Lung (tissue), 12 donors: Measurements from ENCODE around the gene TENM4. TPM values are rescaled to one million over a fixed set of nuclear protein-coding genes. Genes with fewer than 3 reads are reported as not detected.

Experiments
- ATAC-seq: fragments of 200-7000 bp; cut with Tn5 transposase; one replicate; pipeline ENCODE4 v1.9.1; 2020; ENCODE audit warnings: moderate number of reproducible peaks; ENCODE audit not compliant: insufficient read depth, low FRiP score
- DNase-seq, 3 donors: peaks; one replicate each; pipeline ENCODE4 v3.0.0-alpha.2; 2013 to 2017
- H3K27ac ChIP-seq, 2 donors: one replicate each; pipeline ENCODE4 v1.5.1; 2013; ENCODE audit warnings: mild to moderate bottlenecking in 2 of 2, moderate library complexity in 2 of 2, control low read depth in 1 of 2, inconsistent platforms in 1 of 2, low read depth in 1 of 2, low read length in 1 of 2
- H3K27me3 ChIP-seq, 3 donors: one replicate each; pipeline ENCODE4 v1.5.1; 2013; ENCODE audit warnings: low read length in 2 of 3; ENCODE audit not compliant: control insufficient read depth in 3 of 3, insufficient read depth in 3 of 3
- H3K36me3 ChIP-seq, 4 donors: one replicate each; pipeline ENCODE4 v1.5.1; 2013; ENCODE audit warnings: low read length in 4 of 4, mild to moderate bottlenecking in 1 of 4, moderate library complexity in 1 of 4; ENCODE audit not compliant: control insufficient read depth in 4 of 4, insufficient read depth in 4 of 4
- H3K4me1 ChIP-seq, 5 donors: one replicate each; pipeline ENCODE4 v1.5.1; 2013; ENCODE audit warnings: low read length in 5 of 5, mild to moderate bottlenecking in 2 of 5, moderate library complexity in 1 of 5; ENCODE audit not compliant: control insufficient read depth in 5 of 5, insufficient read depth in 5 of 5
- H3K4me3 ChIP-seq: one replicate; pipeline ENCODE4 v1.5.1; 2013; ENCODE audit warnings: mild to moderate bottlenecking, control low read depth, moderate library complexity
- H3K9ac ChIP-seq, 2 donors: one replicate each; pipeline ENCODE4 v1.5.1; 2013; ENCODE audit warnings: low read length in 2 of 2, control low read depth in 1 of 2; ENCODE audit not compliant: insufficient read depth in 1 of 2
- H3K9me3 ChIP-seq, 4 donors: one replicate each; pipeline ENCODE4 v1.5.1; 2013; ENCODE audit warnings: low read length in 3 of 4, mild to moderate bottlenecking in 1 of 4, moderate library complexity in 1 of 4; ENCODE audit not compliant: control insufficient read depth in 4 of 4, insufficient read depth in 3 of 4
- CTCF ChIP-seq: IDR thresholded peaks from 2 replicates; pipeline ENCODE4 v1.5.1; 2012; ENCODE audit warnings: mild to moderate bottlenecking; ENCODE audit errors: control extremely low read depth, extremely low read depth
- WGBS, 2 donors: extraction: QIAGEN DNeasy Blood & Tissue Kit; methylation state at CpG; one replicate each; pipeline ENCODE4 v1.1.7; 2013; 5-methylcytosine and 5-hydroxymethylcytosine counted together
- polyA plus RNA-seq, 2 donors: library from polyadenylated mRNA; stranded (reverse); fragments of 200-250 nt; gene quantifications; one replicate each; pipeline ENCODE4 v1.2.1, GENCODE V29; 2013
- total RNA-seq, 2 donors: library from RNA; depleted of rRNA in 1 of 2; stranded (reverse); fragments of >200 nt in 1 of 2; gene quantifications; one replicate each; pipeline ENCODE4 v1.2.1, GENCODE V29; 2014 to 2021
- donor health status: control.
- donor health status: control.
- donor health status: Bipolar disorder and iron deficiency.
- donor health status: healthy.
- donor health status: DM: yes; HTN: yes; CAD: no.

TENM4 gene
- total and polyA plus RNA-seq, 4 donors = 0.28 to 16.4 (median 3.2) TPM

- no peaks in the 10 kb centered on the region for H3K9me3 ChIP-seq
- H3K36me3 ChIP-seq = no peaks in the 10 kb centered on the region
- WGBS, 2 donors = 55 to 76% methylated on average over 9 of the region's 9 CpGs
- peak overlapping the region in 1 of 2 donors; percentile 66 for H3K27ac ChIP-seq
- no peak for ATAC-seq
- peak overlapping the region in 1 of 2 donors; percentile 4 for H3K9ac ChIP-seq
- peaks cover 0 to 22% (median 11%) of the 10 kb centered on the region in 5 donors for H3K4me1 ChIP-seq
- TF ChIP-seq CTCF = no peak
- H3K4me3 ChIP-seq = no peak overlapping the region
- no peaks in the 10 kb centered on the region for H3K27me3 ChIP-seq
- peak; percentile 42 to 86 (median 75) for DNase-seq
These were observed 617.2 kb downstream of the TENM4 start for GRCh38 chr11:78823588-78823987.

GRCh38 chr11:78822931-78823423 is 617.9 kb downstream of the TENM4 start:
- H3K9me3 ChIP-seq = no peaks in the 10 kb centered on the region
- no peak overlapping the region for H3K4me3 ChIP-seq
- peaks cover 0 to 22% (median 11%) of the 10 kb centered on the region in 5 donors for H3K4me1 ChIP-seq
- peak overlapping the region in 1 of 2 donors; percentile 66 for H3K27ac ChIP-seq
- TF ChIP-seq CTCF = no peak
- WGBS, 2 donors = 70 to 89% methylated on average over 23 of the region's 23 CpGs
- no peaks in the 10 kb centered on the region for H3K36me3 ChIP-seq
- peak; percentile 82 for ATAC-seq
- H3K9ac ChIP-seq = no peak overlapping the region
- peak in 1 of 3 donors; percentile 37 for DNase-seq
- no peaks in the 10 kb centered on the region for H3K27me3 ChIP-seq

GRCh38 chr11:78821371-78822306 is 619.2 kb downstream of the TENM4 start:
- H3K27ac ChIP-seq = no peak overlapping the region
- peaks cover 0 to 22% (median 11%) of the 10 kb centered on the region in 5 donors for H3K4me1 ChIP-seq
- H3K9ac ChIP-seq = no peak overlapping the region
- DNase-seq (peak in 1 of 3 donors; percentile 17), ATAC-seq (no peak)
- 61 to 71% methylated on average over 9 of the region's 9 CpGs for WGBS, 2 donors
- H3K27me3 ChIP-seq = no peaks in the 10 kb centered on the region
- no peak for TF ChIP-seq CTCF
- no peak overlapping the region for H3K4me3 ChIP-seq
- H3K36me3 ChIP-seq = no peaks in the 10 kb centered on the region
- H3K9me3 ChIP-seq = no peaks in the 10 kb centered on the region
